H1 (cell line): ENCODE results near the gene RORB.

Experiments used
- ATF3 ChIP-seq: IDR thresholded peaks from 2 replicates; pipeline ENCODE4 v1.6.1; 2011; ENCODE audit warnings: low read depth, mild to moderate bottlenecking, low read length; ENCODE audit not compliant: insufficient read depth
- BRCA1 ChIP-seq: IDR thresholded peaks from 2 replicates; pipeline ENCODE4 v1.6.1; 2012; ENCODE audit warnings: low read depth, low read length, improper control_type of control experiment
- CBX5 ChIP-seq: fragments of 300-800, 300-1000 bp; sonication (generic); IDR thresholded peaks from 2 replicates; pipeline ENCODE4 v1.7.1; 2016; ENCODE audit warnings: antibody characterized with exemption, low read length, low read depth
- CTCF ChIP-seq, 3 experiments: IDR thresholded peaks; 1 replicate in 2 of 3; 2 replicates in 1 of 3; pipeline versions ENCODE4 v1.5.1 to v1.6.1; 2011; ENCODE audit warnings: low read length in 3 of 3, mild to moderate bottlenecking in 3 of 3, inconsistent platforms in 2 of 3, low read depth in 1 of 3, moderate library complexity in 1 of 3; ENCODE audit not compliant: insufficient read depth in 1 of 3; ENCODE audit errors: control extremely low read depth in 1 of 3
- EP300 ChIP-seq, 2 experiments: IDR thresholded peaks; 1 replicate in 1 of 2; 2 replicates in 1 of 2; pipeline ENCODE4 v1.6.1; 2011 to 2012; ENCODE audit warnings: low read depth in 2 of 2, low read length in 2 of 2, mild to moderate bottlenecking in 2 of 2, borderline replicate concordance in 1 of 2, inconsistent platforms in 1 of 2, moderate library complexity in 1 of 2
- EZH2 ChIP-seq: fragments of 200-600 bp; sonication (generic); IDR thresholded peaks from 2 replicates; pipeline ENCODE4 v1.7.1; 2012; ENCODE audit warnings: low read depth, mild to moderate bottlenecking, moderate library complexity, low read length, inconsistent platforms; ENCODE audit not compliant: severe bottlenecking
- GABPA ChIP-seq: IDR thresholded peaks from 2 replicates; pipeline ENCODE4 v1.6.1; 2011; ENCODE audit warnings: mild to moderate bottlenecking, low read length, moderate library complexity, borderline replicate concordance; ENCODE audit not compliant: insufficient read depth
- KDM1A ChIP-seq: fragments of 200-600, 300-600 bp; sonication (generic); IDR thresholded peaks from 2 replicates; pipeline ENCODE4 v1.7.1; 2016; ENCODE audit warnings: mild to moderate bottlenecking, low read length, borderline replicate concordance
- MAX ChIP-seq: IDR thresholded peaks from 2 replicates; pipeline ENCODE4 v1.6.1; 2012; ENCODE audit warnings: inconsistent platforms
- POLR2A ChIP-seq, 2 experiments: IDR thresholded peaks; 1 replicate in 1 of 2; 2 replicates in 1 of 2; pipeline ENCODE4 v1.6.1; 2011; ENCODE audit warnings: low read depth in 2 of 2, low read length in 2 of 2, mild to moderate bottlenecking in 2 of 2; ENCODE audit errors: control extremely low read depth in 1 of 2
- RAD21 ChIP-seq, 2 experiments: IDR thresholded peaks in 1 of 2; conservative IDR thresholded peaks in 1 of 2; 2 replicates each; pipeline ENCODE4 v1.6.1; 2011; ENCODE audit warnings: low read depth in 2 of 2, low read length in 2 of 2, improper control_type of control experiment in 1 of 2, inconsistent platforms in 1 of 2, mild to moderate bottlenecking in 1 of 2, moderate library complexity in 1 of 2
- TAF1 ChIP-seq: IDR thresholded peaks from 2 replicates; pipeline ENCODE4 v1.6.1; 2011; ENCODE audit warnings: mild to moderate bottlenecking, low read depth, low read length
- USF2 ChIP-seq: IDR thresholded peaks from 2 replicates; pipeline ENCODE4 v1.6.1; 2011; ENCODE audit warnings: low read length, improper control_type of control experiment

GRCh38 chr9:74527718-74528117, 30.6 kb downstream of the RORB start:
- no peak for TF ChIP-seq CTCF (IDR thresholded peaks at IDR 0.05; ENCODE audit: control extremely low read depth in 1 of 3, insufficient read depth in 1 of 3, low read depth in 1 of 3, low read length in 3 of 3)
- TF ChIP-seq BRCA1 = no peak
- no peak for TF ChIP-seq KDM1A
- no peak for TF ChIP-seq EP300 (IDR thresholded peaks at IDR 0.05; ENCODE audit: borderline replicate concordance in 1 of 2, low read depth in 2 of 2, low read length in 2 of 2)
- TF ChIP-seq ATF3 = no peak
- TF ChIP-seq USF2 = no peak
- TF ChIP-seq TAF1 = no peak
- no peak for TF ChIP-seq EZH2
- TF ChIP-seq CBX5 = no peak
- TF ChIP-seq RAD21 (IDR thresholded peaks at IDR 0.05 in 1 of 2, conservative IDR thresholded peaks at IDR 0.05 in 1 of 2; ENCODE audit: low read depth in 2 of 2, low read length in 2 of 2) = no peak
- TF ChIP-seq MAX = no peak
- TF ChIP-seq GABPA = no peak
- no peak for TF ChIP-seq POLR2A (IDR thresholded peaks at IDR 0.05; ENCODE audit: control extremely low read depth in 1 of 2, low read depth in 2 of 2, low read length in 2 of 2)
